ENCODE measurements around the gene CARD9.

CARD9 gene

GRCh38 chr9:136347472-136348256 is 25.8 kb downstream of the CARD9 start:
- peak; percentile 51 for DNase-seq (ENCODE audit: low spot score)

- no peak for DNase-seq (ENCODE audit: low spot score)
These were observed 26.5 kb downstream of the CARD9 start for GRCh38 chr9:136346927-136347465.

GRCh38 chr9:136346157-136346481 is 27.4 kb downstream of the CARD9 start:
- DNase-seq (ENCODE audit: low spot score) = peak; percentile 67

GRCh38 chr9:136345281-136346156 is 27.9 kb downstream of the CARD9 start:
- DNase-seq (ENCODE audit: low spot score) = no peak

- no peak for DNase-seq (ENCODE audit: low spot score)
These were observed 28.8 kb downstream of the CARD9 start for GRCh38 chr9:136344544-136345280.

- DNase-seq (ENCODE audit: low spot score) = no peak
These were observed 29.6 kb downstream of the CARD9 start for GRCh38 chr9:136343884-136344269.

GRCh38 chr9:136343121-136343883 is 30.2 kb downstream of the CARD9 start:
- no peak for DNase-seq (ENCODE audit: low spot score)

GRCh38 chr9:136342181-136343120 is 31.0 kb downstream of the CARD9 start:
- no peak for DNase-seq (ENCODE audit: low spot score)

- no peak for DNase-seq (ENCODE audit: low spot score)
These were observed 31.7 kb downstream of the CARD9 start for GRCh38 chr9:136341769-136342168.

GRCh38 chr9:136341042-136341655 is 32.3 kb downstream of the CARD9 start:
- no peak for DNase-seq (ENCODE audit: low spot score)

- no peak for DNase-seq (ENCODE audit: low spot score)
These were observed 33.0 kb downstream of the CARD9 start for GRCh38 chr9:136340356-136341041.

- no peak for DNase-seq (ENCODE audit: low spot score)
These were observed 33.5 kb downstream of the CARD9 start for GRCh38 chr9:136339958-136340310.

- DNase-seq (ENCODE audit: low spot score) = peak; percentile 63
These were observed 34.1 kb downstream of the CARD9 start for GRCh38 chr9:136339173-136339957.

GRCh38 chr9:136338511-136338910 is 35.0 kb downstream of the CARD9 start:
- no peak for DNase-seq (ENCODE audit: low spot score)

GRCh38 chr9:136337416-136338395 is 35.8 kb downstream of the CARD9 start:
- DNase-seq (ENCODE audit: low spot score) = no peak

- DNase-seq (ENCODE audit: low spot score) = no peak
These were observed 36.6 kb downstream of the CARD9 start for GRCh38 chr9:136336881-136337280.
